Fibroblast of lung (primary cell): Measurements from ENCODE around the gene PTK7. TPM values are rescaled to one million over a fixed set of nuclear protein-coding genes. Genes with fewer than 3 reads are reported as not detected.

ENCODE experiments used
- DNase-seq, 2 donors: peaks; one replicate each; pipeline versions ENCODE4 v3.0.0 to v3.0.0-alpha.2; 2010; ENCODE audit warnings: low read depth in 2 of 2
- H2AFZ ChIP-seq: 2 replicates; pipeline ENCODE4 v1.5.1; 2012; ENCODE audit warnings: low read length, control low read depth, inconsistent platforms
- H3K27ac ChIP-seq: 2 replicates; pipeline ENCODE4 v1.5.1; 2011; ENCODE audit warnings: low read length, control low read depth; ENCODE audit not compliant: insufficient read depth
- H3K27me3 ChIP-seq: 2 replicates; pipeline ENCODE4 v1.5.1; 2011; ENCODE audit warnings: mild to moderate bottlenecking, low read length; ENCODE audit not compliant: control insufficient read depth, insufficient read depth
- H3K36me3 ChIP-seq: 2 replicates; pipeline ENCODE4 v1.5.1; 2011; ENCODE audit warnings: low read length; ENCODE audit not compliant: control insufficient read depth, insufficient read depth
- H3K4me1 ChIP-seq: 2 replicates; pipeline ENCODE4 v1.5.1; 2011; ENCODE audit warnings: low read length; ENCODE audit not compliant: control insufficient read depth, insufficient read depth; ENCODE audit errors: extremely low read depth
- H3K4me2 ChIP-seq: 2 replicates; pipeline ENCODE4 v1.5.1; 2011; ENCODE audit warnings: low read length, control low read depth; ENCODE audit not compliant: insufficient read depth; ENCODE audit errors: extremely low read depth
- H3K4me3 ChIP-seq, 4 experiments: fragments of 200-600 bp in 1 of 4; sonication (generic) in 1 of 4; replicated peaks in 1 of 4; 2 replicates each; pipeline ENCODE4 v1.5.1; 2011 to 2016; ENCODE audit warnings: low read length in 4 of 4, low read depth in 3 of 4, mild to moderate bottlenecking in 3 of 4, control low read depth in 2 of 4, inconsistent platforms in 1 of 4, mixed read lengths in 1 of 4; ENCODE audit not compliant: insufficient read depth in 1 of 4; ENCODE audit errors: control extremely low read depth in 1 of 4
- H3K79me2 ChIP-seq: 2 replicates; pipeline ENCODE4 v1.5.1; 2012; ENCODE audit warnings: mild to moderate bottlenecking, low read length, inconsistent platforms; ENCODE audit not compliant: control insufficient read depth, insufficient read depth
- H3K9ac ChIP-seq: 2 replicates; pipeline ENCODE4 v1.5.1; 2011; ENCODE audit warnings: mild to moderate bottlenecking, low read length, control low read depth; ENCODE audit not compliant: insufficient read depth
- H3K9me3 ChIP-seq: 2 replicates; pipeline ENCODE4 v1.5.1; 2012; ENCODE audit warnings: low read depth, low read length; ENCODE audit not compliant: control insufficient read depth, insufficient read depth
- H4K20me1 ChIP-seq: 2 replicates; pipeline ENCODE4 v1.5.1; 2011; ENCODE audit warnings: low read length; ENCODE audit not compliant: control insufficient read depth, insufficient read depth; ENCODE audit errors: extremely low read depth
- EZH2 ChIP-seq: IDR thresholded peaks from 2 replicates; pipeline ENCODE4 v1.5.1; 2012; ENCODE audit warnings: low read length, control low read depth, mild to moderate bottlenecking; ENCODE audit errors: missing control alignments
- polyA plus RNA-seq, 2 donors: library from polyadenylated mRNA; depleted of rRNA in 1 of 2; stranded (reverse) in 1 of 2; unstranded in 1 of 2; fragments of >200 nt; gene quantifications; 2 replicates each; pipeline ENCODE4 v1.2.1, GENCODE V29; 2011 to 2012; ENCODE audit warnings: missing spikeins in 1 of 2
- total RNA-seq: library from RNA; depleted of rRNA; stranded (reverse); fragments of >200 nt; gene quantifications from 2 replicates; pipeline ENCODE4 v1.2.1, GENCODE V29; 2014
- TF ChIP-seq, protein P1 (sequence below), 2 donors: IDR thresholded peaks in 1 of 2; conservative IDR thresholded peaks in 1 of 2; 1 replicate in 1 of 2; 2 replicates in 1 of 2; pipeline ENCODE4 v1.5.1; 2011 to 2012; ENCODE audit warnings: low read length in 2 of 2, control low read depth in 1 of 2, inconsistent platforms in 1 of 2, low read depth in 1 of 2, mild to moderate bottlenecking in 1 of 2

The PTK7 gene
- total and polyA plus RNA-seq, 2 donors (not counting 1 experiment from before 2014, with no cell fraction given): 145 to 149 TPM

DNA sequence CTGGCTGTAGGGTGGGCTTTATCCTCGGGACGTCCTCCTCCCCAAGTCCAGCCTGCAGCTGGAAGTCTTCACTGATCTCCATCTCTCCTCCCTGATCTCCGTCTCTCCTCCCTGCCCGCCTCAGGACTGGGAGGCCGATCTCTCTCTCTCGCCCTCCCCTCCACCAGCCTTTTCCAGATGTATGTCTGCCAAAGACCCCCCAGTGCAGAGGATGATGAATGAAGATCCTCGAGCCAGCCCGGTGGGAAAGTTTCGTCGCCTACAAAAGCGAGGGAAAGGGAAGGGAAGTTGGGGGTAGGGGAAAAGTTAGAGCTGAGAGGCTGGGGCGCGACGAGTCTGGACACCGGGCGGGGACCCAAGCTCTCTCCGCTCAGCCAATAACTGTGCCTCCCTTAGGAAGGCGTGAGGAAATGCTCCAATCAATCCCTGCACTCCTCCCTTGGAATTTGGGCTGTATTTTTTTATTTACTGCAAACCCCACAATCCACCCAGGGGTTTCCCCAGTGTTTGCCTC lies 94.4 kb downstream of the PTK7 start:
- Histone ChIP-seq H2AFZ (peak overlapping the region; percentile 75), H3K36me3 (peaks cover 3% of the 10 kb centered on the region), H4K20me1 (no peaks in the 10 kb centered on the region), H3K4me3 (peak overlapping the region; percentile 55 to 93 (median 68)), H3K27ac (peak overlapping the region; percentile 81), H3K4me2 (peak overlapping the region; percentile 93), H3K9ac (peak overlapping the region; percentile 63), H3K4me1 (peaks cover 15% of the 10 kb centered on the region), H3K27me3 (no peaks in the 10 kb centered on the region), H3K9me3 (no peaks in the 10 kb centered on the region), H3K79me2 (peaks cover 27% of the 10 kb centered on the region)
- DNase-seq: peak in 1 of 2 donors; percentile 90
- no peak for TF ChIP-seq EZH2
- TF ChIP-seq, protein P1, sequence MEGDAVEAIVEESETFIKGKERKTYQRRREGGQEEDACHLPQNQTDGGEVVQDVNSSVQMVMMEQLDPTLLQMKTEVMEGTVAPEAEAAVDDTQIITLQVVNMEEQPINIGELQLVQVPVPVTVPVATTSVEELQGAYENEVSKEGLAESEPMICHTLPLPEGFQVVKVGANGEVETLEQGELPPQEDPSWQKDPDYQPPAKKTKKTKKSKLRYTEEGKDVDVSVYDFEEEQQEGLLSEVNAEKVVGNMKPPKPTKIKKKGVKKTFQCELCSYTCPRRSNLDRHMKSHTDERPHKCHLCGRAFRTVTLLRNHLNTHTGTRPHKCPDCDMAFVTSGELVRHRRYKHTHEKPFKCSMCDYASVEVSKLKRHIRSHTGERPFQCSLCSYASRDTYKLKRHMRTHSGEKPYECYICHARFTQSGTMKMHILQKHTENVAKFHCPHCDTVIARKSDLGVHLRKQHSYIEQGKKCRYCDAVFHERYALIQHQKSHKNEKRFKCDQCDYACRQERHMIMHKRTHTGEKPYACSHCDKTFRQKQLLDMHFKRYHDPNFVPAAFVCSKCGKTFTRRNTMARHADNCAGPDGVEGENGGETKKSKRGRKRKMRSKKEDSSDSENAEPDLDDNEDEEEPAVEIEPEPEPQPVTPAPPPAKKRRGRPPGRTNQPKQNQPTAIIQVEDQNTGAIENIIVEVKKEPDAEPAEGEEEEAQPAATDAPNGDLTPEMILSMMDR (conservative IDR thresholded peaks at IDR 0.05 in 1 of 2, IDR thresholded peaks at IDR 0.05 in 1 of 2; ENCODE audit: low read depth in 1 of 2, low read length in 2 of 2): no peak

DNA sequence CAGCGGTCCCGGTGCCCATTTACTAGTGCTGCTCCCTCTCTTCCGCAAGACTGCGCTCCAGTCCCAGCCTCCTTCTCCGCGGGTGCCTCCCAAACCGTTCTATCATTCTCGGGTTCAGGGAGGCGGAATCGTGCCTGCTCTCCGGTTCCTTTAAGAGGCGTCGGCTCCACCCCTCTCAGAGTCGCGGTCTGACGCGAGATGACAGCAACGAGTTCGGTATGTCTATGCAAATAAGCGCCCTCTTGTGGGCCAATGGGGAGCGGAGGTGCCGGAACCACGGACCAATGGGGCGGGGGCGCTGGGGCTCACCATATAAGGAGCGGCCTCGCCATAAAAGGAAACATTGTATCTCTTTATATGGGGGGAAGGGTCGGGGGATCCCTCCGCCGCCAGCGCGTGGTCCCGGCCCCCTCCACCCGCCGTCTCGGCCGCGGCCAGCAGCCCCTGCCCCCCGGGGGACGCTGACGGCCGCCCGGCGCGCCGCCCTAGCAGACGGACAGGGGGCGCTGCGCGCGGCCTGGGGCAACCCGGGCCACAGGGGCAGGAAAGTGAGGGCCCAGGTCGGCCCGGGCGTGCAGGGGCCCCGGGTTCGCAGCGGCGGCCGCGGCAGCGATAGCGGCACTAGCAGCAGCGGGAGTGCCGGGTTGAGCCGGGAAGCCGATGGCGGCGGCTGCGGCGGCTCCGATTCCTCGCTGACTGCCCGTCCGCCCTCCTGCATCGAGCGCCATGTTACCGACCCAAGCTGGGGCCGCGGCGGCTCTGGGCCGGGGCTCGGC lies 95.0 kb downstream of the PTK7 start, which contains the start of gene SRF:
SRF (plus strand) TSS at position 339 of the 776 bp plus-strand sequence; CDS start at position 727, 388 bp downstream.
- Histone ChIP-seq H4K20me1 (no peaks in the 10 kb centered on the region), H3K27me3 (no peaks in the 10 kb centered on the region), H3K9me3 (no peaks in the 10 kb centered on the region), H2AFZ (peak within 1 kb of the TSS; percentile 75), H3K4me1 (peaks cover 18% of the 10 kb centered on the region), H3K36me3 (peaks cover 10% of the 10 kb centered on the region), H3K9ac (peak within 1 kb of the TSS; percentile 88), H3K27ac (peak within 1 kb of the TSS; percentile 99), H3K4me3 (peak within 1 kb of the TSS; percentile 87 to 97 (median 92)), H3K79me2 (peaks cover 33% of the 10 kb centered on the region), H3K4me2 (peak within 1 kb of the TSS; percentile 93)
- DNase-seq: peak; percentile 99 to 100
- TF ChIP-seq EZH2: no peak
- TF ChIP-seq, protein P1 (conservative IDR thresholded peaks at IDR 0.05 in 1 of 2, IDR thresholded peaks at IDR 0.05 in 1 of 2; ENCODE audit: low read depth in 1 of 2, low read length in 2 of 2): peak; percentile 18 to 46

DNA sequence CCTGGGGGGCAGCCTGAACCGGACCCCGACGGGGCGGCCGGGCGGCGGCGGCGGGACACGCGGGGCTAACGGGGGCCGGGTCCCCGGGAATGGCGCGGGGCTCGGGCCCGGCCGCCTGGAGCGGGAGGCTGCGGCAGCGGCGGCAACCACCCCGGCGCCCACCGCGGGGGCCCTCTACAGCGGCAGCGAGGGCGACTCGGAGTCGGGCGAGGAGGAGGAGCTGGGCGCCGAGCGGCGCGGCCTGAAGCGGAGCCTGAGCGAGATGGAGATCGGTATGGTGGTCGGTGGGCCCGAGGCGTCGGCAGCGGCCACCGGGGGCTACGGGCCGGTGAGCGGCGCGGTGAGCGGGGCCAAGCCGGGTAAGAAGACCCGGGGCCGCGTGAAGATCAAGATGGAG lies 95.6 kb downstream of the PTK7 start:
- H3K4me2 ChIP-seq: peak overlapping the region; percentile 18
- H3K27ac ChIP-seq: peak overlapping the region; percentile 99
- no peak for TF ChIP-seq EZH2
- no peak for DNase-seq
- no peaks in the 10 kb centered on the region for H4K20me1 ChIP-seq
- no peak overlapping the region for H2AFZ ChIP-seq
- no peaks in the 10 kb centered on the region for H3K27me3 ChIP-seq
- H3K4me1 ChIP-seq: peaks cover 18% of the 10 kb centered on the region
- H3K9ac ChIP-seq: peak overlapping the region; percentile 88
- peaks cover 39% of the 10 kb centered on the region for H3K79me2 ChIP-seq
- H3K36me3 ChIP-seq: peaks cover 16% of the 10 kb centered on the region
- H3K4me3 ChIP-seq: peak overlapping the region; percentile 87 to 97 (median 92)
- H3K9me3 ChIP-seq: no peaks in the 10 kb centered on the region
